Right lobe of liver (tissue), 4 donors: ENCODE data around the gene CELA3A.

ENCODE experiments used
- POLR2A ChIP-seq: fragments of 450-650 bp; IDR thresholded peaks from one replicate; pipeline ENCODE4 v1.6.1; 2017; ENCODE audit warnings: antibody characterized with exemption, mild to moderate bottlenecking
- TF ChIP-seq, protein P1 (sequence below), 4 donors: fragments of 200-600 bp in 3 of 4; fragments of 450-650 bp in 1 of 4; IDR thresholded peaks; one replicate each; pipeline versions ENCODE4 v1.5.1 to v1.8.0; 2016 to 2022; ENCODE audit warnings: antibody characterized with exemption in 4 of 4, mild to moderate bottlenecking in 2 of 4
- donor health status: DM: no; HTN: no; CAD: no.
- donor health status: DM: no; HTN: no; CAD: no.
- donor health status: DM: no; HTN: yes; CAD: no.

DNA sequence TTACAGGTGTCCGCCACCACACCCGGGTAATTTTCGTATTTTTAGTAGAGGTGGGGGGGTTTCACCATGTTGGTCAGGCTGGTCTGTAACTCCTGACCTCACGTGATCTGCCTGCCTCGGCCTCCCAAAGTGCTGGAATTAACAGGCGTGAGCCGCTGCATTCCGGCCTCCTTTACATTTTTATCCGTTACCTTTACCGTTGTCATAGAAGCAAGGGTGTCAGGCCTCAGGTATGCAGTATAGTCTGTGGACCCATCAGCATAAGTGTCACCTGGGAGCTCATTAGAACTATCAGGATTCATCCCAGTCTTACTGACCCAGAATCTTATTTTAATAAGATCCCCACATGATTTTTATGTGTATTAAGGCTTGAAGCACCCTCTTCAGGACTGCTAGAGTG, 56.4 kb downstream of the CELA3A start:
- TF ChIP-seq, protein P1, sequence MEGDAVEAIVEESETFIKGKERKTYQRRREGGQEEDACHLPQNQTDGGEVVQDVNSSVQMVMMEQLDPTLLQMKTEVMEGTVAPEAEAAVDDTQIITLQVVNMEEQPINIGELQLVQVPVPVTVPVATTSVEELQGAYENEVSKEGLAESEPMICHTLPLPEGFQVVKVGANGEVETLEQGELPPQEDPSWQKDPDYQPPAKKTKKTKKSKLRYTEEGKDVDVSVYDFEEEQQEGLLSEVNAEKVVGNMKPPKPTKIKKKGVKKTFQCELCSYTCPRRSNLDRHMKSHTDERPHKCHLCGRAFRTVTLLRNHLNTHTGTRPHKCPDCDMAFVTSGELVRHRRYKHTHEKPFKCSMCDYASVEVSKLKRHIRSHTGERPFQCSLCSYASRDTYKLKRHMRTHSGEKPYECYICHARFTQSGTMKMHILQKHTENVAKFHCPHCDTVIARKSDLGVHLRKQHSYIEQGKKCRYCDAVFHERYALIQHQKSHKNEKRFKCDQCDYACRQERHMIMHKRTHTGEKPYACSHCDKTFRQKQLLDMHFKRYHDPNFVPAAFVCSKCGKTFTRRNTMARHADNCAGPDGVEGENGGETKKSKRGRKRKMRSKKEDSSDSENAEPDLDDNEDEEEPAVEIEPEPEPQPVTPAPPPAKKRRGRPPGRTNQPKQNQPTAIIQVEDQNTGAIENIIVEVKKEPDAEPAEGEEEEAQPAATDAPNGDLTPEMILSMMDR (IDR thresholded peaks at IDR 0.05), result no peak
- no peak for TF ChIP-seq POLR2A
